Neutrophil (primary cell): Measurements from ENCODE around the gene TPD52L2.

Experiments used
- H3K27ac ChIP-seq: fragments of 200-600 bp; sonication (generic); 2 replicates; pipeline ENCODE4 v1.5.1; 2016; ENCODE audit warnings: mild to moderate bottlenecking, moderate library complexity
- H3K27me3 ChIP-seq: fragments of 200-600 bp; sonication (generic); 2 replicates; pipeline ENCODE4 v1.6.0; 2016; ENCODE audit warnings: mild to moderate bottlenecking
- H3K36me3 ChIP-seq: fragments of 200-600 bp; sonication (generic); 2 replicates; pipeline ENCODE4 v1.5.1; 2017
- H3K4me1 ChIP-seq, 2 experiments: fragments of 200-600 bp in 1 of 2; sonication (generic) in 1 of 2; 1 replicate in 1 of 2; 2 replicates in 1 of 2; pipeline versions ENCODE4 v1.5.1 to v1.6.1; 2013 to 2016; ENCODE audit warnings: low read depth in 1 of 2, low read length in 1 of 2, mild to moderate bottlenecking in 1 of 2, moderate library complexity in 1 of 2; ENCODE audit not compliant: control insufficient read depth in 1 of 2, insufficient read depth in 1 of 2
- H3K4me3 ChIP-seq, 2 experiments: fragments of 200-600 bp in 1 of 2; sonication (generic) in 1 of 2; 1 replicate in 1 of 2; 2 replicates in 1 of 2; pipeline ENCODE4 v1.5.1; 2013 to 2016; ENCODE audit warnings: low read depth in 1 of 2, low read length in 1 of 2, mild to moderate bottlenecking in 1 of 2, moderate library complexity in 1 of 2
- H3K9me3 ChIP-seq: fragments of 200-600 bp; sonication (generic); 2 replicates; pipeline ENCODE4 v1.5.1; 2016
- TF ChIP-seq, protein P1 (sequence below): fragments of 200-600 bp; sonication (generic); IDR thresholded peaks from 2 replicates; pipeline ENCODE4 v1.5.1; 2016; ENCODE audit warnings: antibody characterized with exemption

The TPD52L2 gene

DNA sequence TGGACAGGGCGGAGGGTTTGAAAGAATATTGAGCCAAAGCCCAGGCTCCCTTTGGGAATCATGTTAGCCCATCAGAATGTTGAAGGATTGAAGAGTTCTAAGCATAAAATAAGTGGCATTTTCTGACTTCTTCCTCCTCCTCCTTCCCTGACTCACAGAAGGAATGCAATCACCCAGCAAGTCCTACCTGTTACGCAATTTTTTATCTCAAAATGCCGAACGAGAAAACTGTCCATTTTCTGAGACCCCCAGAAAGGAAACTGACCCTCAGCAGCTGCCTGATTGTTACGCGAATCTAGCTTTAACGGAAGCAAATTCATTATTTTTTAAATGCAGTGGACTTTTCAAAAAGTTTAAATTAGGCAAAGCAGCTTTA is 25.1 kb downstream of the TPD52L2 start:
- Histone ChIP-seq H3K4me3 (no peak overlapping the region), H3K9me3 (no peaks in the 10 kb centered on the region), H3K36me3 (peaks cover 78% of the 10 kb centered on the region), H3K27ac (peak overlapping the region; percentile 70), H3K4me1 (peaks cover 37 to 41% of the 10 kb centered on the region in 2 experiments), H3K27me3 (no peaks in the 10 kb centered on the region)
- TF ChIP-seq, protein P1, sequence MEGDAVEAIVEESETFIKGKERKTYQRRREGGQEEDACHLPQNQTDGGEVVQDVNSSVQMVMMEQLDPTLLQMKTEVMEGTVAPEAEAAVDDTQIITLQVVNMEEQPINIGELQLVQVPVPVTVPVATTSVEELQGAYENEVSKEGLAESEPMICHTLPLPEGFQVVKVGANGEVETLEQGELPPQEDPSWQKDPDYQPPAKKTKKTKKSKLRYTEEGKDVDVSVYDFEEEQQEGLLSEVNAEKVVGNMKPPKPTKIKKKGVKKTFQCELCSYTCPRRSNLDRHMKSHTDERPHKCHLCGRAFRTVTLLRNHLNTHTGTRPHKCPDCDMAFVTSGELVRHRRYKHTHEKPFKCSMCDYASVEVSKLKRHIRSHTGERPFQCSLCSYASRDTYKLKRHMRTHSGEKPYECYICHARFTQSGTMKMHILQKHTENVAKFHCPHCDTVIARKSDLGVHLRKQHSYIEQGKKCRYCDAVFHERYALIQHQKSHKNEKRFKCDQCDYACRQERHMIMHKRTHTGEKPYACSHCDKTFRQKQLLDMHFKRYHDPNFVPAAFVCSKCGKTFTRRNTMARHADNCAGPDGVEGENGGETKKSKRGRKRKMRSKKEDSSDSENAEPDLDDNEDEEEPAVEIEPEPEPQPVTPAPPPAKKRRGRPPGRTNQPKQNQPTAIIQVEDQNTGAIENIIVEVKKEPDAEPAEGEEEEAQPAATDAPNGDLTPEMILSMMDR, result no peak

DNA sequence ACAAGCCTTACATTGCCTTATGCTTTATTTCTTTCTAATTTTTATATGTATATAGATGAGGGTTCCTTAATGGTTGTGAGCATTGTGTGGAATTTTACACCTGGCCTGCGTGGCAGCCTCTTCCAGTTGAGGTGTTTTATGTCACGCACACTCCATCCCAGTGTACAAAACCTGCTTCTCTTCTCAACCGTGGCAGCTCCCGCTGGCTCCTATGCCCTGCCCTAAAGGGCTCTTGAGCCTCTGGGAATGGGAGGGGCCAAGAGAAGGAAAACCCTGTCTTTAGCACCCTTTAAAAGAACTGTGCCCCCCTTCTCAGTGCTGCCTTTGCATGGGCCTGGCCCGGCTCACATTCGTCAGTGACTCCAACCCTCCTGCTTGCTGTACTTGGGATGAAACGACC is 25.5 kb downstream of the TPD52L2 start:
- H3K27me3 ChIP-seq, result no peaks in the 10 kb centered on the region
- H3K4me3 ChIP-seq, result no peak overlapping the region
- peaks cover 73% of the 10 kb centered on the region for H3K36me3 ChIP-seq
- peak overlapping the region; percentile 70 for H3K27ac ChIP-seq
- no peaks in the 10 kb centered on the region for H3K9me3 ChIP-seq
- H3K4me1 ChIP-seq, result peaks cover 38 to 41% of the 10 kb centered on the region in 2 experiments
- TF ChIP-seq, protein P1, result no peak

DNA sequence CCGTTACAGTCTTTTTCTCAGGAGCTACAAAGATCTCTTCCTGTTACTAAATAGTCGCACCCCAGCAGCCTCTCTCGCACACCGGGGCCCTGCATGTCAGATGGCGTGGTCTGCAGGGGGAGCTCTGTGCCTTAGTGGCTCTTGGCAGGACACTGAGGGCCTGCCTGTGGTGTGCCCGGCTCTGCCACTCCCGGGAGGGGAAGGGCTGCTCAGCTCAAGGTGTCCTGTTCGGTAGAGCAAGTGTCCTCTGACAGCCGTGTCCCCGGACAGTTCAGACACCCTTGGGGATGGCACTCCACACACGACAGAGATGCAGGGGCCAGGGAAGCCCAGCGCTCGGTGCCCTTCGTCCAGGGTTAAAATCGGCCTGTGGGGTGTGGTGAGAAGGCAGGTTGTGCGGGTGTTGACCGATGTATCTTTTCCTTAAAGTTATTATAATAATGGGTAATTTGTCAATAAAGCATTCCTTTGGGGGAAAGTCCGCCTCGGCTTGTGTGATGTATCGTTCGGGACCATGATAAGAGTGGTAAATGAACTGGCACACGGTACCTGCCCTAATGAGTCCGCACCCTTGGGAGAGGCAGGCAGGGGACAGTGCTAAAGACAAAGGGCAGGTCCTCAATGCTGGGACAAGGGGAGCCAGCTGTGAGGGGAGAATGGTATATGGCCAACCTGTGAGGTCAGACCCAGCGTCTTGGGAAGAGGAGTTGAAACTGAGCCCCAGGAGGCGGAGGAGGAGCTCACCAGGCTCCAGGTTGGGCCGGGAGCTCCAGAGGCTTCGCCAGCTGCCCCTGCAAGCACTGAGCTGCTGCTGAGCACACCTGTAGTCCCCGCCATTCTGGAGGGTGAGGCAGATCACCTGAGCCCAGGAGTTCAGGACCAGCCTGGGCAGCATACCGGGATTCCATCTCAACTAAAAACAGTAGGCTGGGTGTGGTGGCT is 26.3 kb downstream of the TPD52L2 start:
- Histone ChIP-seq H3K36me3 (peaks cover 66% of the 10 kb centered on the region), H3K4me1 (peaks cover 42 to 45% of the 10 kb centered on the region in 2 experiments), H3K9me3 (no peaks in the 10 kb centered on the region), H3K4me3 (no peak overlapping the region), H3K27me3 (no peaks in the 10 kb centered on the region), H3K27ac (peak overlapping the region; percentile 70)
- TF ChIP-seq, protein P1, result no peak

DNA sequence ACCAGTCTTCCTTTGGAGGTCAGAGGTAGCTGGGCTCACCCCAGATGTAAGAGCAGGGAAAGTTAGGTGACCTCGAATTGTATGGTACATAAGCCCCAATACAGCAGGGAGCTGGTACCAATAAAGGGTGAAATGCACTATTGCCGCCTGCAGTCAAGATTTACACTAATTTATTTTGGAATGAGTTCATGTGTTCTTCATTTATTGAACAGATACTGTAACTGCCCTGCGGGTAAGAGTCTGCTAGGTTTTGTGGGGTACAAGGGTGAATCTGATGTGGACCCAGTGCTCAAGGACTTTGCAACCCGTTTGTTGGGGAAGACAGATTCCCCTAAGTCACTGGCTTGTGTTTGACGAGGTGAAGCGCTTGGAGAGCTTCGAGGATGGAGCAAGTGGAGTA is 27.3 kb downstream of the TPD52L2 start:
- TF ChIP-seq, protein P1, result no peak
- H3K4me3 ChIP-seq, result no peak overlapping the region
- H3K4me1 ChIP-seq, result peaks cover 53 to 56% of the 10 kb centered on the region in 2 experiments
- peaks cover 60% of the 10 kb centered on the region for H3K36me3 ChIP-seq
- H3K27ac ChIP-seq, result peak overlapping the region; percentile 41
- H3K27me3 ChIP-seq, result no peaks in the 10 kb centered on the region
- H3K9me3 ChIP-seq, result no peaks in the 10 kb centered on the region

DNA sequence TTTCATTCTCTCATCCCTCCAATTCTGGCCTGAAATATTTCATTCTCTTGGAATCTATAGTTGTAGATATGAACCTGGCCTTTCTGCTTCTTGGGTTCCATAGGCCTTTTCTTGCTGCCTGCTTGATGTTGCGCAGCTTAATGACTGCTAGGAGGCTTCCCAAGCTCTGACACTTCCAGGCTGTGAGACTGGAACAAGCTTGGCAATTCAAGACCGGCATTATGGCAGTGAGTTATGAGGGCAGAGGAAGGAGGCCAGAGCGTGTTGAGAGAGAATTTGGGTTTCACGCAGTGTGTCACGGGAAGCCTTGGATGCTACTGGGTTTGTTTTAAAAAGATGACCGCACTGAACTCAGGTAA is 28.9 kb downstream of the TPD52L2 start:
- TF ChIP-seq, protein P1, result no peak
- Histone ChIP-seq H3K27ac (peak overlapping the region; percentile 98), H3K36me3 (peaks cover 55% of the 10 kb centered on the region), H3K27me3 (no peaks in the 10 kb centered on the region), H3K4me1 (peaks cover 65 to 68% of the 10 kb centered on the region in 2 experiments), H3K4me3 (peak overlapping the region in 1 of 2 experiments; percentile 55), H3K9me3 (no peaks in the 10 kb centered on the region)
